Endothelial cell of umbilical vein (primary cell): Measurements from ENCODE around the gene GOLGA6L10. TPM values are rescaled to one million over a fixed set of nuclear protein-coding genes. Genes with fewer than 3 reads are reported as not detected.
"Not testable (repeated sequence)": the region's sequence is repeated elsewhere in the genome, so short reads cannot be mapped to it uniquely, and the experiment has no call there.

Experiments
- BruUV-seq: library from RNA; stranded (reverse); fragments of 400-500 nt; replicated peaks from 2 replicates; lab custom pipeline; 2021; lab: Mats Ljungman, UMichigan
- CTCF ChIA-PET: fragments of 300-600, 350-600 bp; sonication (Branson Sonifier 250); formaldehyde crosslinking; loops from one replicate; lab custom pipeline; 2021; ENCODE audit warnings: antibody characterized with exemption, inconsistent platforms; lab: Charles Lee
- POLR2A ChIA-PET: fragments of 300-600, 350-600 bp; sonication (Branson Sonifier 250); formaldehyde crosslinking; loops from one replicate; lab custom pipeline; 2021; ENCODE audit warnings: antibody characterized with exemption, inconsistent platforms; lab: Charles Lee
- DNase-seq: peaks from one replicate; pipeline ENCODE4 v3.0.0-alpha.2; 2011; ENCODE audit warnings: low read depth, low spot score
- FAIRE-seq: peaks from 2 replicates; lab custom pipeline; 2011; peaks lifted over from hg19 to GRCh38; lab: Jason Lieb, UNC
- H2AFZ ChIP-seq: 2 replicates; pipeline ENCODE4 v1.6.0; 2012; ENCODE audit warnings: low read depth, low read length, control low read depth, inconsistent platforms
- H3K27ac ChIP-seq: 2 replicates; pipeline ENCODE4 v1.5.1; 2011; ENCODE audit warnings: low read depth, mild to moderate bottlenecking, control low read depth, low read length, moderate library complexity; ENCODE audit not compliant: insufficient read depth
- H3K27me3 ChIP-seq, 2 experiments: 2 replicates each; pipeline versions ENCODE4 v1.6.0 to v1.6.1; 2011; ENCODE audit warnings: low read length in 2 of 2, mixed read lengths in 1 of 2; ENCODE audit not compliant: control insufficient read depth in 2 of 2, insufficient read depth in 2 of 2
- H3K36me3 ChIP-seq, 2 experiments: 2 replicates in 1 of 2; 3 replicates in 1 of 2; pipeline ENCODE4 v1.5.1; 2011; ENCODE audit warnings: low read length in 2 of 2, mild to moderate bottlenecking in 1 of 2, moderate library complexity in 1 of 2; ENCODE audit not compliant: control insufficient read depth in 2 of 2, insufficient read depth in 2 of 2; ENCODE audit errors: extremely low read depth in 1 of 2
- H3K4me1 ChIP-seq: 3 replicates; pipeline ENCODE4 v1.5.1; 2011; ENCODE audit warnings: mild to moderate bottlenecking, low read length; ENCODE audit not compliant: control insufficient read depth, insufficient read depth; ENCODE audit errors: extremely low read depth
- H3K4me2 ChIP-seq: 2 replicates; pipeline ENCODE4 v1.6.1; 2011; ENCODE audit warnings: low read length, control low read depth, mixed read lengths; ENCODE audit not compliant: insufficient read depth
- H3K4me3 ChIP-seq, 3 experiments: fragments of 200-600 bp in 1 of 3; sonication (generic), shearing (Covaris generic) in 1 of 3; replicated peaks in 1 of 3; 2 replicates each; pipeline ENCODE4 v1.5.1; 2011 to 2016; ENCODE audit warnings: control low read depth in 3 of 3, low read length in 3 of 3, mild to moderate bottlenecking in 2 of 3, inconsistent platforms in 1 of 3, low read depth in 1 of 3, moderate library complexity in 1 of 3; ENCODE audit not compliant: insufficient read depth in 1 of 3
- H3K79me2 ChIP-seq: 2 replicates; pipeline ENCODE4 v1.6.0; 2012; ENCODE audit warnings: low read length, inconsistent platforms; ENCODE audit not compliant: control insufficient read depth, insufficient read depth
- H3K9ac ChIP-seq: replicated peaks from 2 replicates; pipeline ENCODE3; 2011; ENCODE audit warnings: low read length, control low read depth; ENCODE audit not compliant: insufficient read depth; ENCODE audit errors: extremely low read depth
- H3K9me1 ChIP-seq: replicated peaks from 3 replicates; pipeline ENCODE4 v1.6.0; 2011; ENCODE audit warnings: mild to moderate bottlenecking, low read length; ENCODE audit not compliant: control insufficient read depth, insufficient read depth; ENCODE audit errors: extremely low read depth
- H3K9me3 ChIP-seq: replicated peaks from 2 replicates; pipeline ENCODE4 v1.5.1; 2012; ENCODE audit warnings: low read length, inconsistent platforms; ENCODE audit not compliant: control insufficient read depth, insufficient read depth
- H4K20me1 ChIP-seq: replicated peaks from 2 replicates; pipeline ENCODE3; 2011; ENCODE audit warnings: mild to moderate bottlenecking, low read length; ENCODE audit not compliant: control insufficient read depth, insufficient read depth; ENCODE audit errors: extremely low read depth
- dilution Hi-C: fragments of 300-500 bp; cut with MboI; formaldehyde crosslinking; loops from one replicate; pipeline ENCODE4 v1.15.0; 2019; ENCODE audit warnings: low sequenced_read_pairs; ENCODE audit not compliant: extremely low pct_ligation_motif_present
- intact Hi-C: fragments of 100-400 bp; cut with micrococcal nuclease; formaldehyde crosslinking; loops from one replicate; pipeline ENCODE4 v1.10.0; 2022
- polyA plus RNA-seq, 4 experiments: library from polyadenylated mRNA; depleted of rRNA in 3 of 4; stranded (reverse) in 3 of 4; unstranded in 1 of 4; fragments of >200 nt; gene quantifications; 2 replicates each; pipeline versions ENCODE4 v1.2.1 to v1.2.3, GENCODE V29; 2011 to 2012; ENCODE audit warnings: missing spikeins in 1 of 4
- total RNA-seq: library from RNA; stranded (reverse); gene quantifications from 2 replicates; pipeline ENCODE4 v1.2.3, GENCODE V29; 2021

The GOLGA6L10 gene
- total and polyA plus RNA-seq, 2 donors (not counting 3 experiments of a cell fraction or from before 2014, with no cell fraction given), result 1.2 to 3.9 TPM

DNA sequence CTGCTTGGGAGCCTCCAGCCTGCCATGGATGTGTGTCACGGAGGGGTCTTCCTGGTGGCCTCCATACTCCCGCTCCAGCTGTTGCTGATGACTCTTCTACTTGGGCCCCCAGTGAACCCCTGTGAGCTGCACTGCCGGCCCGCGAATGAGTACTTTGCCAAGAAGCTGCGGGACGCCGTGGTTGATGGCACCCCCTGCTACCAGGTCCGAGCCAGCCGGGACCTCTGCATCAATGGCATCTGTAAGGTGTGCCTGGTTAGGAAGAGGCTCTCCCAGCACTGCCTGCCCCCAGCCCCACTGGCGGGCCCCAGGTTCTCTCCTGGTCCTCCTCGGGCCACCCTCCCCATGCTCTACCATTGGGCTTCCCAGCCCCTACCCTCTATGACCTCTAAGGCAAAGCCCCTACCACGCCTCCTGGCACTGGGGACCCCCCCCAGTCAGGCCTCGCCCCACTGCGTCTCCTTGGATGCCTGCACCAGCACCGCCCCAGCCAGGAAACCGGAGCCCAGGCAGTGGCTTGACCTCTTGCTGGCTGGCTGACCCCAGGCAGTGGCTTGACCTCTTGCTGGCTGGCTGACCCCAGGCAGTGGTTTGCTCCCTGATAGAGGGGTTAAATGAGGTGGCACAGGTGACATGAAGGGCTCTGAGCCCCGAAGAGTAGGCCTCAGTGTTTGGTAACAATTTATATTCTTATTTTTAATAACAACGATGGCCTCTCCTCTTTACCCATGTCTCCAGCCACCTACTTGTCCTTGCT is 29.6 kb downstream of the GOLGA6L10 start:
- H3K27ac ChIP-seq, H3K4me2 ChIP-seq, BruUV-seq, H3K36me3 ChIP-seq, dilution Hi-C loops, H3K9me1 ChIP-seq, POLR2A ChIA-PET, H3K27me3 ChIP-seq, H3K9me3 ChIP-seq, intact Hi-C loops, DNase-seq, H3K4me3 ChIP-seq, H3K4me1 ChIP-seq, H2AFZ ChIP-seq, H3K79me2 ChIP-seq, H3K9ac ChIP-seq, H4K20me1 ChIP-seq, CTCF ChIA-PET, FAIRE-seq: not testable (repeated sequence)

DNA sequence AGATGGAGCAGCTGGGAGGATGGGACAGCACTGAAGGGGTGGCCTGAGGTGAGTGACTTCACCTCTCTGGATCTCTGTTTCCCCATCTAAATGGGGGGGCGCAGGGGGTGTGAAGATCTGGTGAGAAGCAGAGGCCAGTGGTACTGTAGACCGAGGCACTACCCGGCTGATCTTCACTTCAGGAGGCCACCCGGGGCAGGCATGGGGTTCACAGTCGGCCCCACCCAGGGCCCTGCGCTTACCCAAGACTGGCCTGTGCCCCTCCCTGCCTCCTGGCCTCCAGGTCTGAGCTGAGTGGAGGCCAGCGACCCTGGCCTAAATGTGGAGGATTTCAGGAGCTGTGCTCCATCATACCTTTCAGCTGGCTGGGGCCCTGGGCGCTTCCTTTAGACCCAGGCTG is 31.0 kb downstream of the GOLGA6L10 start:
- H3K4me1 ChIP-seq, H3K36me3 ChIP-seq, dilution Hi-C loops, H3K9me1 ChIP-seq, H4K20me1 ChIP-seq, H3K27ac ChIP-seq, BruUV-seq, FAIRE-seq, H3K4me2 ChIP-seq, H3K9ac ChIP-seq, CTCF ChIA-PET, H3K79me2 ChIP-seq, H3K27me3 ChIP-seq, H2AFZ ChIP-seq, POLR2A ChIA-PET, intact Hi-C loops, H3K9me3 ChIP-seq, DNase-seq, H3K4me3 ChIP-seq: not testable (repeated sequence)

DNA sequence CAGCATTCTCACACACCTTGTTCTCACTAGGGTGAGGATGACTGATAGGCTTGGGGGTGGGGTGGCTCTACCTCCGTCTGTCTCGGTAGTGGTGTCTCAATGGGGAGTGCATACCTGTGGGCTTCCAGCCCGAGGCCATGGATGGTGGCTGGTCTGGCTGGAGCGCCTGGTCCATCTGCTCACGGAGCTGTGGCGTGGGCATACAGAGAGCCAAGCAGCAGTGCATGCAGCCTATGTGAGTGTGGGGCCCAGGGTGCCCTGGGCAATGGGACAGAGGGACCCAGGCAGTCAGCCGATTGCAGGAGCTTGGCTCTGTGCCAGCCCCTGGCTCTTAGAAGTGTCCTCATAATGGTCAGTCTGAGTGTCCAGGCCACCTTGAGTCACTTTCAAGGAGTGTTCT is 31.8 kb downstream of the GOLGA6L10 start:
- CTCF ChIA-PET, DNase-seq, FAIRE-seq, intact Hi-C loops, H3K27me3 ChIP-seq, H4K20me1 ChIP-seq, BruUV-seq, POLR2A ChIA-PET, H2AFZ ChIP-seq, H3K27ac ChIP-seq, H3K4me2 ChIP-seq, H3K9me3 ChIP-seq, H3K9me1 ChIP-seq, H3K36me3 ChIP-seq, H3K4me3 ChIP-seq, H3K9ac ChIP-seq, H3K4me1 ChIP-seq, dilution Hi-C loops, H3K79me2 ChIP-seq: not testable (repeated sequence)
